SK-MEL-5 (cell line): ENCODE data around the gene ZRANB1. TPM values are rescaled to one million over a fixed set of nuclear protein-coding genes. Genes with fewer than 3 reads are reported as not detected.
A peak's percentile ranks its signal among the peaks of the same experiment; 100 is the strongest.

ENCODE experiments used
- DNase-seq: peaks from one replicate; pipeline ENCODE4 v3.0.0-alpha.2; 2016; ENCODE audit warnings: low read depth, low spot score
- in situ Hi-C: cut with HindIII; loops from 2 replicates; pipeline ENCODE4 v1.10.0; 2016; ENCODE audit warnings: low sequenced_read_pairs, high pct_unique_total_duplicates, low pct_unique_long_range_greater_than_20kb
- small RNA-seq, 2 experiments: library from RNA; depleted of rRNA; stranded (forward); fragments of <200 nt; gene quantifications; one replicate each; pipeline ENCODE3, GENCODE V24; 2014
- total RNA-seq: library from RNA; depleted of rRNA; stranded (reverse); fragments of >200 nt; shearing (Covaris generic); gene quantifications from 2 replicates; pipeline ENCODE4 v1.2.3, GENCODE V29; 2014; rRNA removed

Gene ZRANB1
- total RNA-seq, 1 experiment from 2014 or later: 13.2 TPM

DNA sequence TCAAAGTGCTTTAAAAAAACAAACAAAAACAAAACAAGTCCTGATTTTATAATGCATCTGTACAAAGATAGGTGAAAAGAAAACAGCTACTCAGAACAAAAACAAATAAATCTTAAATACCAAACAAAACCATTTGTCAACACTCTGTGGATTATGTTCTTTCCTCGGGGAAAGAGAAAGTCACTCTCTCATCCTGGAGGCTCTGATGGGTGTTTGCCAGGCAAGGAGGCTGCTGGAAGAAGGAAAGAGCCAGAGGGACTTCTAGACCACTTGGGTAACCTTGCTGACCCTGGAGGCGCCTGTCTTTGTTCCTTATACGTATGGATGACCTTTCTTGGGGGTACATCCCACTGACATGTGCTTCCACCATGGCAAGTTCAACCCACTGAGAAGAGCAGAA, 92.8 kb downstream of the ZRANB1 start:
- in situ Hi-C loops: no loop called here
- no peak for DNase-seq

DNA sequence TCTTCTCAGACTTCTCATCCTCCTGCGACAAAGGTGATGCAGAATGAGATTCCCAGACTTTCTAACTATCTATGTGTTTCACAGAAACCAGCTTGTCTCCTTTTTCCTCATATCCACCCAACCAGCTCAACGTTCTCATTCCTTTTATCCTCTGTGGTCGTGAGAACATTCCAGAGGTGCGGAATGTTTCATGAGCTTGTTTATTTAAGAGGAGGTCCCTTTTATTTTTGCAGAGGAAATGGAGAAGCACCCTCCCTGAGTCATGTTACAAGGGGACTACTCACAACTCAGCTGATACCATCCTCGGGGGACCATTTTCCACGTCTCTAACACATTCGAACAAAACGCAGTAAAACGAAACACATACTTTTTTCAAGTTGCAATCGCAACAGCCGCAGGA, 93.2 kb downstream of the ZRANB1 start:
- no peak for DNase-seq
- in situ Hi-C loops: no loop called here

DNA sequence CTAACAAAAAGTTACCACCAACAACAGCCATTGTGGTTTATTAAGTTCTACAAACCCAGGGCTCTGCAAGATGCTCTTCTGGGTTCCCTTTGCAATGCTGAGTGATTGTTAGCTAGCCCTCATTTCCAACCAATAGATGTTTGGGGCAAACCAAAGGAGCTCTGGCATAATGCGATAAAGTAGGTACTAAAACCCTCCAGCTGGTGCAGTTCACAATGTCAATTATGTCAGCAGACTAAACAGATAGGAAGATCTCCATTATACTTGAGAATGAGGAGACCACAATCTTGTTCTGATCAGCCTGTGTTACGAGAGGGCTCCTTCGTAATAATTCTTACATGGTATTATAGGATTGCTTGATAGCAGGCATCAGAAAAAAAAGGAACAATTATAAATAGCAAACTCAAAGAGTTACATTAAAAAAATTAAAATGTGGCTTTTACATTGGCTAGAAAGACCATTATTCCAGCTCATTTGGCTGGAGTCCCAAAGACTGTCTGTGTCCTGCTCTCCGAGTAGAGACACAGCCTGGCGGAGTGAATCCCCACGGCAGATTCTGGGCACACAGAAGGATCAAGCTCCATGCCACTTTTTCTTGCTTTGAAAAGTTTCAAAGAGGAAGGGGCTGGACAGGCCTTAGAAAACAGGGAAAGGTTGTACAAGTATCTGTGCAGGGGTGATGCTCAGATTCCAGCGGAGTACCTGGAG, 93.8 kb downstream of the ZRANB1 start:
- in situ Hi-C loops: no loop called here
- no peak for DNase-seq

DNA sequence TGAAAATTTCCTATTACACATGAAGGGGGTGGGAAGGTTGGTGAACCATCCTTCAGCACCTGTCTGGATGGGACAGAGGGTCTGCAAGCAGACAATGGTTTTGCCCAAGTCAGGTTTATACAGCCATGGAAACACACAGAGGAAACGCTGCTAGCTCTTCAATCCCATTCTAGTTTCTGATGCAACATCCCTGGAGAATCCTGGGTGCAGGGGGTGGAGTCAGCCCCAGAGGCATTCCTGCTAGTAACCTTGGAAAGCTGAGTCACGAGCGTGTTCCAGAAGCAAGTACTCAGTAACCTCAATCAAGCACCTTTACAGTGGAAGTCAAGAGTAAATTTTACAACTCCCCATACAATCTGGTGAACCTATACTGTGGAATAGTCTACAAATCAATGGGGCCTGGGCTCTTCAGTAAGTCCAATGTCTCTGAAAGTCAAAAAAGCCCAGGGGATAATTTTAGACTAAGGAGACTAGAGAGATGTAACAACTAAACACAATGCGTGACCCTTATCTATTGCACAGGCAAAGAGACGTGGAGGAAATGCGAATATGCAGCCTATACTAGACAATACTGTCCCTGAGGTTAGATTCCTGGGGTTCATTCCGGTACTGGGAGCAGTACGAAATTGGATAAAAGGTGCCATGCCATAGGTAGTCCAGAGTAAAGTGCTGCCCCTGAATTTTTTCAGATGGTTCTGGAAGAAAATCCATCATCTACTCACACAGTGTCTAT, 95.4 kb downstream of the ZRANB1 start:
- peak; percentile 59 for DNase-seq
- in situ Hi-C loops: no loop called here

Small RNA genes within 50 kb of the gene (small RNA-seq; reads per million reads assigned to genes)
- gene MIR4296: 0 reads per million in 2 experiments

Other genes starting within 250 kb of the ZRANB1 start
- gene FAM53B, start 197.7 kb upstream of the ZRANB1 start, total RNA-seq: 58.1 and 68.2 TPM in 2 replicates
- 15.5 and 20.0 TPM in 2 replicates for gene EEF1AKMT2, start 150.2 kb upstream of the ZRANB1 start, total RNA-seq
- gene ABRAXAS2, start 140.3 kb upstream of the ZRANB1 start, total RNA-seq: 10.5 and 13.2 TPM in 2 replicates
- 38.1 and 39.6 TPM in 2 replicates for gene CTBP2, start 218.4 kb downstream of the ZRANB1 start, total RNA-seq